ENCODE results near the gene KRT40. TPM values are rescaled to one million over a fixed set of nuclear protein-coding genes. Genes with fewer than 3 reads are reported as not detected.

The KRT40 gene
- total and polyA plus RNA-seq, 10 of the 15 experiments (the other 5 are each of a cell fraction or from before 2014, with no cell fraction given) = not detected

DNA sequence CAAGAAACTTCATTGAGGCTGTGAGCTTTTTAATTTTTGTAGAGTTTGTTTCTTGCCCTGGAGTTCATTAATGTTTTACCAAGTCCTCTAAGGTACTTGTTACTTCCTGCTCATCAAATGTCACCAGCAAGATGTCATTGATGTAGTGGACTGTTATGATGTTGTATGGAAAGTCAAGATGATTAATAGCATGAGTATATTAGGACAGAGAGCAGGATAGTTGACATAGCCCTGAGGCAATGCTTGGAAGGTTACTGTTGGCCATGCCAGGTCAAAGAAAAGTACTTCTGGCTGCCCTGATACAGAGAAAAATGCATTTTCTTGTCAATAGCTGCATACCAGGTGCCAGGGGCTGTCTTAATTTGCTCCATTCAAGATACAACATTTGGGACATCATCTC is 36.2 kb upstream of the KRT40 start:
- SMC1A ChIA-PET (ENCODE audit: uncharacterized antibody, unreplicated experiment) = interaction anchor here (0.8 to 1.3 kb wide), 2 partner anchors 9 to 36 kb away, joined by 3 read pairs; partner anchors contain the start of gene KRT40
- in situ Hi-C loops (cut with MboI) (no loop called here), intact Hi-C loops (cut with micrococcal nuclease; ENCODE audit: unreplicated experiment) (no loop called here)
- H3K9ac ChIP-seq (ENCODE audit: control insufficient read depth, insufficient read depth, low read length) = no peak overlapping the region
- no peak overlapping the region for H3K4me2 ChIP-seq (ENCODE audit: control insufficient read depth, insufficient read depth)
- H3K9me3 ChIP-seq (replicated peaks; ENCODE audit: control insufficient read depth, insufficient read depth, low read length) = no peaks in the 10 kb centered on the region
- POLR2A ChIA-PET = no interaction called here
- CTCF ChIA-PET = interaction anchor here (1.2 kb wide), 1 partner anchor 9 kb away, joined by 3 read pairs; the partner anchor contains the start of gene KRTAP1-4
- no peak overlapping the region for H3K4me3 ChIP-seq
- ATAC-seq = no peak
- H3K4me1 ChIP-seq (ENCODE audit: control insufficient read depth, insufficient read depth, low read length) = no peaks in the 10 kb centered on the region
- no peak overlapping the region for H3K27ac ChIP-seq (ENCODE audit: control insufficient read depth, insufficient read depth)
- H4K20me1 ChIP-seq (ENCODE audit: control insufficient read depth, insufficient read depth) = no peaks in the 10 kb centered on the region
- BruUV-seq (replicated peaks) = no TSS peak
- no peak for DNase-seq (ENCODE audit: low read depth, low spot score)
- FAIRE-seq = no peak
- H3K36me3 ChIP-seq (ENCODE audit: control insufficient read depth in 2 of 2, insufficient read depth in 2 of 2, low read length in 1 of 2) = no peaks in the 10 kb centered on the region
- H3K27me3 ChIP-seq (replicated peaks in 1 of 2; ENCODE audit: control insufficient read depth in 2 of 2, insufficient read depth in 2 of 2, low read length in 1 of 2) = no peaks in the 10 kb centered on the region
- no peak overlapping the region for H2AFZ ChIP-seq (ENCODE audit: control insufficient read depth, low read depth, low read length)
- RAD21 ChIA-PET (ENCODE audit: unreplicated experiment) = no interaction called here
- H3K79me2 ChIP-seq (ENCODE audit: control insufficient read depth, insufficient read depth, low read length) = no peaks in the 10 kb centered on the region
- TF ChIP-seq, protein P1, sequence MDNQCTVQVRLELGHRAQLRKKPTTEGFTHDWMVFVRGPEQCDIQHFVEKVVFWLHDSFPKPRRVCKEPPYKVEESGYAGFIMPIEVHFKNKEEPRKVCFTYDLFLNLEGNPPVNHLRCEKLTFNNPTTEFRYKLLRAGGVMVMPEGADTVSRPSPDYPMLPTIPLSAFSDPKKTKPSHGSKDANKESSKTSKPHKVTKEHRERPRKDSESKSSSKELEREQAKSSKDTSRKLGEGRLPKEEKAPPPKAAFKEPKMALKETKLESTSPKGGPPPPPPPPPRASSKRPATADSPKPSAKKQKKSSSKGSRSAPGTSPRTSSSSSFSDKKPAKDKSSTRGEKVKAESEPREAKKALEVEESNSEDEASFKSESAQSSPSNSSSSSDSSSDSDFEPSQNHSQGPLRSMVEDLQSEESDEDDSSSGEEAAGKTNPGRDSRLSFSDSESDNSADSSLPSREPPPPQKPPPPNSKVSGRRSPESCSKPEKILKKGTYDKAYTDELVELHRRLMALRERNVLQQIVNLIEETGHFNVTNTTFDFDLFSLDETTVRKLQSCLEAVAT (IDR thresholded peaks at IDR 0.05) = no peak
- TF ChIP-seq, protein P2, sequence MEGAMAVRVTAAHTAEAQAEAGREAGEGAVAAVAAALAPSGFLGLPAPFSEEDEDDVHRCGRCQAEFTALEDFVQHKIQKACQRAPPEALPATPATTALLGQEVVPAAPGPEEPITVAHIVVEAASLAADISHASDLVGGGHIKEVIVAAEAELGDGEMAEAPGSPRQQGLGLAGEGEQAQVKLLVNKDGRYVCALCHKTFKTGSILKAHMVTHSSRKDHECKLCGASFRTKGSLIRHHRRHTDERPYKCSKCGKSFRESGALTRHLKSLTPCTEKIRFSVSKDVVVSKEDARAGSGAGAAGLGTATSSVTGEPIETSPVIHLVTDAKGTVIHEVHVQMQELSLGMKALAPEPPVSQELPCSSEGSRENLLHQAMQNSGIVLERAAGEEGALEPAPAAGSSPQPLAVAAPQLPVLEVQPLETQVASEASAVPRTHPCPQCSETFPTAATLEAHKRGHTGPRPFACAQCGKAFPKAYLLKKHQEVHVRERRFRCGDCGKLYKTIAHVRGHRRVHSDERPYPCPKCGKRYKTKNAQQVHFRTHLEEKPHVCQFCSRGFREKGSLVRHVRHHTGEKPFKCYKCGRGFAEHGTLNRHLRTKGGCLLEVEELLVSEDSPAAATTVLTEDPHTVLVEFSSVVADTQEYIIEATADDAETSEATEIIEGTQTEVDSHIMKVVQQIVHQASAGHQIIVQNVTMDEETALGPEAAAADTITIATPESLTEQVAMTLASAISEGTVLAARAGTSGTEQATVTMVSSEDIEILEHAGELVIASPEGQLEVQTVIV (IDR thresholded peaks at IDR 0.05; ENCODE audit: borderline replicate concordance, partially characterized antibody) = no peak
- TF ChIP-seq JUND (IDR thresholded peaks at IDR 0.05; ENCODE audit: low read depth, low read length) = no peak
- TF ChIP-seq GABPA (IDR thresholded peaks at IDR 0.05; ENCODE audit: low read depth) = no peak
- no peak for TF ChIP-seq POU2F2 (IDR thresholded peaks at IDR 0.05; ENCODE audit: borderline replicate concordance, low read depth, low read length)
- TF ChIP-seq BHLHE40 (IDR thresholded peaks at IDR 0.05; ENCODE audit: borderline replicate concordance in 1 of 2, low read depth in 2 of 2, low read length in 1 of 2) = no peak
- no peak for TF ChIP-seq POLR2AphosphoS2 (IDR thresholded peaks at IDR 0.05; ENCODE audit: low read depth, low read length)
- no peak for TF ChIP-seq NR2C1 (IDR thresholded peaks at IDR 0.05)
- TF ChIP-seq FOS (IDR thresholded peaks at IDR 0.05; ENCODE audit: borderline replicate concordance, extremely low read depth, insufficient read length) = no peak
- TF ChIP-seq SMARCA5 (IDR thresholded peaks at IDR 0.05) = no peak
- no peak for TF ChIP-seq EZH2 (IDR thresholded peaks at IDR 0.05; ENCODE audit: borderline replicate concordance, control insufficient read depth, low read depth, low read length)
- no peak for TF ChIP-seq PML (IDR thresholded peaks at IDR 0.05; ENCODE audit: low read length)
- TF ChIP-seq LARP7 (IDR thresholded peaks at IDR 0.05) = no peak
- TF ChIP-seq, protein P3, sequence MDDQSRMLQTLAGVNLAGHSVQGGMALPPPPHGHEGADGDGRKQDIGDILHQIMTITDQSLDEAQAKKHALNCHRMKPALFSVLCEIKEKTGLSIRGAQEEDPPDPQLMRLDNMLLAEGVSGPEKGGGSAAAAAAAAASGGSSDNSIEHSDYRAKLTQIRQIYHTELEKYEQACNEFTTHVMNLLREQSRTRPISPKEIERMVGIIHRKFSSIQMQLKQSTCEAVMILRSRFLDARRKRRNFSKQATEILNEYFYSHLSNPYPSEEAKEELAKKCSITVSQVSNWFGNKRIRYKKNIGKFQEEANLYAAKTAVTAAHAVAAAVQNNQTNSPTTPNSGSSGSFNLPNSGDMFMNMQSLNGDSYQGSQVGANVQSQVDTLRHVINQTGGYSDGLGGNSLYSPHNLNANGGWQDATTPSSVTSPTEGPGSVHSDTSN (IDR thresholded peaks at IDR 0.05; ENCODE audit: insufficient replicate concordance, low read depth, low read length) = no peak
- TF ChIP-seq, protein P4, sequence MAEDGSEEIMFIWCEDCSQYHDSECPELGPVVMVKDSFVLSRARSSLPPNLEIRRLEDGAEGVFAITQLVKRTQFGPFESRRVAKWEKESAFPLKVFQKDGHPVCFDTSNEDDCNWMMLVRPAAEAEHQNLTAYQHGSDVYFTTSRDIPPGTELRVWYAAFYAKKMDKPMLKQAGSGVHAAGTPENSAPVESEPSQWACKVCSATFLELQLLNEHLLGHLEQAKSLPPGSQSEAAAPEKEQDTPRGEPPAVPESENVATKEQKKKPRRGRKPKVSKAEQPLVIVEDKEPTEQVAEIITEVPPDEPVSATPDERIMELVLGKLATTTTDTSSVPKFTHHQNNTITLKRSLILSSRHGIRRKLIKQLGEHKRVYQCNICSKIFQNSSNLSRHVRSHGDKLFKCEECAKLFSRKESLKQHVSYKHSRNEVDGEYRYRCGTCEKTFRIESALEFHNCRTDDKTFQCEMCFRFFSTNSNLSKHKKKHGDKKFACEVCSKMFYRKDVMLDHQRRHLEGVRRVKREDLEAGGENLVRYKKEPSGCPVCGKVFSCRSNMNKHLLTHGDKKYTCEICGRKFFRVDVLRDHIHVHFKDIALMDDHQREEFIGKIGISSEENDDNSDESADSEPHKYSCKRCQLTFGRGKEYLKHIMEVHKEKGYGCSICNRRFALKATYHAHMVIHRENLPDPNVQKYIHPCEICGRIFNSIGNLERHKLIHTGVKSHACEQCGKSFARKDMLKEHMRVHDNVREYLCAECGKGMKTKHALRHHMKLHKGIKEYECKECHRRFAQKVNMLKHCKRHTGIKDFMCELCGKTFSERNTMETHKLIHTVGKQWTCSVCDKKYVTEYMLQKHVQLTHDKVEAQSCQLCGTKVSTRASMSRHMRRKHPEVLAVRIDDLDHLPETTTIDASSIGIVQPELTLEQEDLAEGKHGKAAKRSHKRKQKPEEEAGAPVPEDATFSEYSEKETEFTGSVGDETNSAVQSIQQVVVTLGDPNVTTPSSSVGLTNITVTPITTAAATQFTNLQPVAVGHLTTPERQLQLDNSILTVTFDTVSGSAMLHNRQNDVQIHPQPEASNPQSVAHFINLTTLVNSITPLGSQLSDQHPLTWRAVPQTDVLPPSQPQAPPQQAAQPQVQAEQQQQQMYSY (CRISPR knock-in tag; IDR thresholded peaks at IDR 0.05) = no peak
